HAP-1 (cell line): ENCODE results near the gene CACNB2.

Experiments used
- DNase-seq, 2 experiments: peaks; one replicate each; pipeline ENCODE4 v3.0.0-alpha.2; 2016 to 2020; ENCODE audit warnings: low spot score in 2 of 2
- H3K27me3 ChIP-seq: fragments of 250-450 bp; sonication (Bioruptor Pico); 2 replicates; pipeline ENCODE4 v1.5.1; 2020; ENCODE audit warnings: low read depth, mild to moderate bottlenecking, moderate library complexity
- H3K36me3 ChIP-seq: fragments of 250-450 bp; sonication (Bioruptor Pico); replicated peaks from 2 replicates; pipeline ENCODE4 v1.5.1; 2020; ENCODE audit warnings: mild to moderate bottlenecking
- H3K4me1 ChIP-seq: fragments of 250-450 bp; sonication (Bioruptor Pico); 2 replicates; pipeline ENCODE4 v1.5.1; 2020; ENCODE audit warnings: mild to moderate bottlenecking
- H3K4me3 ChIP-seq: fragments of 250-450 bp; sonication (Bioruptor Pico); 2 replicates; pipeline ENCODE4 v1.5.1; 2020; ENCODE audit warnings: mild to moderate bottlenecking, moderate library complexity
- H3K9me3 ChIP-seq: fragments of 250-450 bp; sonication (Bioruptor Pico); 2 replicates; pipeline ENCODE4 v1.5.1; 2020; ENCODE audit warnings: mild to moderate bottlenecking, moderate library complexity
- in situ Hi-C: fragments of 300-500 bp; cut with MboI; formaldehyde crosslinking; loops from 3 replicates; pipeline ENCODE4 v1.14.3; 2020; ENCODE audit warnings: low sequenced_read_pairs, inconsistent platforms, mixed read lengths

Gene CACNB2

GRCh38 chr10:18213271-18213670 is 73.0 kb downstream of the CACNB2 start:
- in situ Hi-C loops, result loop anchor here (10.0 kb wide), 1 partner anchor 368 kb away; no protein-coding TSS in a partner anchor
- H3K36me3 ChIP-seq, result no peaks in the 10 kb centered on the region
- no peak for DNase-seq
- H3K27me3 ChIP-seq, result no peaks in the 10 kb centered on the region
- H3K9me3 ChIP-seq, result no peaks in the 10 kb centered on the region
- H3K4me1 ChIP-seq, result peaks cover 15% of the 10 kb centered on the region
- no peak overlapping the region for H3K4me3 ChIP-seq

GRCh38 chr10:18214691-18215563 is 74.7 kb downstream of the CACNB2 start:
- no peaks in the 10 kb centered on the region for H3K27me3 ChIP-seq
- in situ Hi-C loops, result loop anchor here (10.0 kb wide), 1 partner anchor 370 kb away; no protein-coding TSS in a partner anchor
- DNase-seq, result peak; percentile 65 to 70
- no peak overlapping the region for H3K4me3 ChIP-seq
- H3K9me3 ChIP-seq, result no peaks in the 10 kb centered on the region
- H3K4me1 ChIP-seq, result peaks cover 15% of the 10 kb centered on the region
- H3K36me3 ChIP-seq, result no peaks in the 10 kb centered on the region

- Histone ChIP-seq H3K9me3 (no peaks in the 10 kb centered on the region), H3K36me3 (no peaks in the 10 kb centered on the region), H3K4me3 (no peak overlapping the region), H3K27me3 (no peaks in the 10 kb centered on the region), H3K4me1 (peaks cover 2% of the 10 kb centered on the region)
- peak in 1 of 2 experiments; percentile 52 for DNase-seq
- in situ Hi-C loops, result loop anchor here (10.0 kb wide), 1 partner anchor 372 kb away; no protein-coding TSS in a partner anchor
Measured at GRCh38 chr10:18216482-18216881, 76.3 kb downstream of the CACNB2 start.

- DNase-seq, result no peak
- Histone ChIP-seq H3K4me3 (no peak overlapping the region), H3K27me3 (no peaks in the 10 kb centered on the region), H3K36me3 (no peaks in the 10 kb centered on the region), H3K4me1 (peaks cover 2% of the 10 kb centered on the region; the same call in 1 of the 2 replicates), H3K9me3 (no peaks in the 10 kb centered on the region)
- in situ Hi-C loops, result loop anchor here (10.0 kb wide), 1 partner anchor 373 kb away; no protein-coding TSS in a partner anchor
Measured at GRCh38 chr10:18217577-18217976, 77.4 kb downstream of the CACNB2 start.

GRCh38 chr10:18219146-18219545 is 78.9 kb downstream of the CACNB2 start:
- DNase-seq, result no peak
- H3K36me3 ChIP-seq, result no peaks in the 10 kb centered on the region
- no peak overlapping the region for H3K4me3 ChIP-seq
- peaks cover 2% of the 10 kb centered on the region; the same call in 1 of the 2 replicates for H3K4me1 ChIP-seq
- H3K9me3 ChIP-seq, result no peaks in the 10 kb centered on the region
- no peaks in the 10 kb centered on the region for H3K27me3 ChIP-seq
- in situ Hi-C loops, result loop anchor here (10.0 kb wide), 1 partner anchor 374 kb away; no protein-coding TSS in a partner anchor

- in situ Hi-C loops, result no loop called here
- H3K36me3 ChIP-seq, result no peaks in the 10 kb centered on the region
- no peak for DNase-seq
Measured at GRCh38 chr10:18221123-18221522, 80.9 kb downstream of the CACNB2 start.

GRCh38 chr10:18221882-18222281 is 81.7 kb downstream of the CACNB2 start:
- DNase-seq, result no peak
- H3K4me3 ChIP-seq, result no peak overlapping the region
- no peaks in the 10 kb centered on the region for H3K9me3 ChIP-seq
- H3K36me3 ChIP-seq, result no peaks in the 10 kb centered on the region
- in situ Hi-C loops, result no loop called here
- H3K4me1 ChIP-seq, result peaks cover 9% of the 10 kb centered on the region
- H3K27me3 ChIP-seq, result no peaks in the 10 kb centered on the region

More at GRCh38 chr10:18221123-18221522, 80.9 kb downstream of the CACNB2 start:
- Histone ChIP-seq H3K9me3 (no peaks in the 10 kb centered on the region), H3K4me1 (peaks cover 11% of the 10 kb centered on the region), H3K27me3 (no peaks in the 10 kb centered on the region), H3K4me3 (no peak overlapping the region)

GRCh38 chr10:18222866-18223265 is 82.6 kb downstream of the CACNB2 start:
- peaks cover 9% of the 10 kb centered on the region for H3K4me1 ChIP-seq
- H3K27me3 ChIP-seq, result no peaks in the 10 kb centered on the region
- no peak overlapping the region for H3K4me3 ChIP-seq
- no peak for DNase-seq
- in situ Hi-C loops, result no loop called here
- no peaks in the 10 kb centered on the region for H3K9me3 ChIP-seq
- no peaks in the 10 kb centered on the region for H3K36me3 ChIP-seq

GRCh38 chr10:18223898-18224297 is 83.7 kb downstream of the CACNB2 start:
- no peak overlapping the region for H3K4me3 ChIP-seq
- H3K27me3 ChIP-seq, result no peaks in the 10 kb centered on the region
- DNase-seq, result no peak
- no peaks in the 10 kb centered on the region for H3K9me3 ChIP-seq
- in situ Hi-C loops, result no loop called here
- no peaks in the 10 kb centered on the region for H3K36me3 ChIP-seq
- H3K4me1 ChIP-seq, result peaks cover 9% of the 10 kb centered on the region

GRCh38 chr10:18224626-18225445 is 84.6 kb downstream of the CACNB2 start:
- Histone ChIP-seq H3K9me3 (no peaks in the 10 kb centered on the region), H3K27me3 (no peaks in the 10 kb centered on the region), H3K4me1 (peaks cover 11% of the 10 kb centered on the region), H3K4me3 (no peak overlapping the region), H3K36me3 (no peaks in the 10 kb centered on the region)
- DNase-seq, result peak in 1 of 2 experiments; percentile 24
- in situ Hi-C loops, result no loop called here

GRCh38 chr10:18226336-18226735 is 86.1 kb downstream of the CACNB2 start:
- Histone ChIP-seq H3K27me3 (no peaks in the 10 kb centered on the region), H3K4me1 (peaks cover 24% of the 10 kb centered on the region), H3K4me3 (no peak overlapping the region), H3K36me3 (no peaks in the 10 kb centered on the region), H3K9me3 (no peaks in the 10 kb centered on the region)
- DNase-seq, result no peak
- in situ Hi-C loops, result no loop called here

- H3K4me1 ChIP-seq, result peaks cover 44% of the 10 kb centered on the region
- H3K4me3 ChIP-seq, result no peak overlapping the region
- in situ Hi-C loops, result loop anchor here (10.0 kb wide), 1 partner anchor 625 kb away; no protein-coding TSS in a partner anchor
- no peak for DNase-seq
- H3K9me3 ChIP-seq, result no peaks in the 10 kb centered on the region
- H3K27me3 ChIP-seq, result no peaks in the 10 kb centered on the region
- H3K36me3 ChIP-seq, result no peaks in the 10 kb centered on the region
Measured at GRCh38 chr10:18229826-18230225, 89.6 kb downstream of the CACNB2 start.

GRCh38 chr10:18230794-18231193 is 90.6 kb downstream of the CACNB2 start:
- peak in 1 of 2 experiments; percentile 22 for DNase-seq
- H3K4me3 ChIP-seq, result no peak overlapping the region
- in situ Hi-C loops, result loop anchor here (10.0 kb wide), 1 partner anchor 626 kb away; no protein-coding TSS in a partner anchor
- H3K4me1 ChIP-seq, result peaks cover 40% of the 10 kb centered on the region
- H3K9me3 ChIP-seq, result no peaks in the 10 kb centered on the region
- H3K27me3 ChIP-seq, result no peaks in the 10 kb centered on the region
- no peaks in the 10 kb centered on the region for H3K36me3 ChIP-seq
